PC-3 (cell line): ENCODE results near the gene DDX5.

Experiments used
- EZH2phosphoT487 ChIP-seq: fragments of 300-600 bp; sonication (generic); IDR thresholded peaks from 2 replicates; pipeline ENCODE4 v1.6.1; 2018; ENCODE audit warnings: mild to moderate bottlenecking, antibody characterized with exemption, low read length, borderline replicate concordance
- TF ChIP-seq, protein P1 (sequence below): fragments of 300-600 bp; sonication (generic); conservative IDR thresholded peaks from 2 replicates; pipeline ENCODE4 v1.5.1; 2017; ENCODE audit warnings: antibody characterized with exemption, low read depth, mild to moderate bottlenecking, low read length

- TF ChIP-seq, protein P1, sequence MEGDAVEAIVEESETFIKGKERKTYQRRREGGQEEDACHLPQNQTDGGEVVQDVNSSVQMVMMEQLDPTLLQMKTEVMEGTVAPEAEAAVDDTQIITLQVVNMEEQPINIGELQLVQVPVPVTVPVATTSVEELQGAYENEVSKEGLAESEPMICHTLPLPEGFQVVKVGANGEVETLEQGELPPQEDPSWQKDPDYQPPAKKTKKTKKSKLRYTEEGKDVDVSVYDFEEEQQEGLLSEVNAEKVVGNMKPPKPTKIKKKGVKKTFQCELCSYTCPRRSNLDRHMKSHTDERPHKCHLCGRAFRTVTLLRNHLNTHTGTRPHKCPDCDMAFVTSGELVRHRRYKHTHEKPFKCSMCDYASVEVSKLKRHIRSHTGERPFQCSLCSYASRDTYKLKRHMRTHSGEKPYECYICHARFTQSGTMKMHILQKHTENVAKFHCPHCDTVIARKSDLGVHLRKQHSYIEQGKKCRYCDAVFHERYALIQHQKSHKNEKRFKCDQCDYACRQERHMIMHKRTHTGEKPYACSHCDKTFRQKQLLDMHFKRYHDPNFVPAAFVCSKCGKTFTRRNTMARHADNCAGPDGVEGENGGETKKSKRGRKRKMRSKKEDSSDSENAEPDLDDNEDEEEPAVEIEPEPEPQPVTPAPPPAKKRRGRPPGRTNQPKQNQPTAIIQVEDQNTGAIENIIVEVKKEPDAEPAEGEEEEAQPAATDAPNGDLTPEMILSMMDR: no peak
- TF ChIP-seq EZH2phosphoT487: no peak
Observed at GRCh38 chr17:64480951-64481350, 25.1 kb downstream of the DDX5 start.
